HG02588 (cell line): Measurements from ENCODE around the gene CLNS1A.
"Not testable (repeated sequence)": the region's sequence is repeated elsewhere in the genome, so short reads cannot be mapped to it uniquely, and the experiment has no call there.

Experiments
- ATAC-seq: cut with Tn5 transposase; IDR thresholded peaks from one replicate; pipeline ENCODE4 v1.9.1; 2021; ENCODE audit warnings: mild to moderate bottlenecking, moderate library complexity; ENCODE audit not compliant: unreplicated experiment

The CLNS1A gene

DNA sequence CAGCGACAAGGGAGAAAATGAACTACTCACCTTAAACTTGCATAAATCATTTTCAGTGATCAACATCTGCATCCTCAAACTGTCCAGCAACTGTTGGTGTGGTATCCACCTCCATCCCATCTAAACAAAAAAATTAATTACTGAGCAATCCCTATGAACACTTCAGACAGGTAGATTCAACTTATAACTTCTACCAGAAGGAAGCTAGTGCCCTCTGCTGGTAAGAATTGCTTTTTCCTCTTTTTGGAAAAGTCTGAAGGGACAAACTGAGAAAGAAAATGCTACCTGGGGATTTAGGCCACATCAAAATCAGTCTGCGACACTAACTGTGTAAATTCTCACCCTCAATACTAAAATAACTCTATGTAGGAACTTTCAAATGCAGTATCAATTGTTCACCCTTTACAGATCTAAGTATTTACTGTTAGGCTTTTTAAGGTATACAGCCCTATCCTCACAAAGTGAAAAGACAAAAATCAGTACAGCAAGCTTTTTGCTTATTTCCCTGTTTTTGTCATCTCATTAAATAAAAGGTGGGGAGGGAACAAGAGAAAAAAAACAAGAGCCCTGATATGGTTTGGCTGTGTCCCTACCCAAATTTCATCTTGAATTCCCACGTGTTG, 17.9 kb downstream of the CLNS1A start:
- no peak for ATAC-seq

DNA sequence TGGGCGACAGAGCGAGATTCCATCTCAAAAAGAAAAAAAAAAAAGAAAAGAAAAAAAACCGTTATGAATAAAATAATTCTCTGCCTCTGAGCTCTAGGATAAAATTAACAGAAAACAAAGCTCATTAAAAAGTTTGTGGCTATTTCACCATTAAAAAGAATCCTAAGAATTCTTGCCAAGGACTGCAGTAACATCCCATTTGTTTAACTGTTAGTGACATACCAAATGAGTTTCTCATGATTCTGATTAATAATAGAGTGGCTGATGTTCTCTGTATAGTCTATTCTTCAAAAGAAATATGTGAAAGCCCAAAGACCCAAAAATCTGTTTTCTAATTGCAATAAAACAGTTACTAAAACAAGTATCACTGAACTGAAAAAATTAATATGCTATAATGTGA, 19.7 kb downstream of the CLNS1A start:
- no peak for ATAC-seq

DNA sequence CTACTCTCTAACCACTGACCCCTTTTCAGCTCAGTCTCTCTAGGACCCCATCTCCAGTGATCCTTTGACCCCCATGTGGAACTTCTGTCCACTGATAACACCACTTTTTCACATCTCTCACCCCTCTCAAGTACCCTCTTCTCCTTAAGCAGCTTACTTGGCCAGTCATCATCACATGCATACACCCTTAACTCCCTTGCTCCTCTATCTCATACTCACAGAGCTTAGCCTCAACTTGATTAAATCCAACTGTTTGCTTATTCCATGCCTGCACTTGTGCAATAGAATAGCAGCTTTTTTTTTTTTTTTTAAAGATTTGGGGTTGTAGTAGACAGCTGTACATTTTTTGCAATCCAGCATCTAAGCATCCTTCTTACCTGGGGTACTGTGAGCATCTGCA, 25.7 kb downstream of the CLNS1A start:
- no peak for ATAC-seq

DNA sequence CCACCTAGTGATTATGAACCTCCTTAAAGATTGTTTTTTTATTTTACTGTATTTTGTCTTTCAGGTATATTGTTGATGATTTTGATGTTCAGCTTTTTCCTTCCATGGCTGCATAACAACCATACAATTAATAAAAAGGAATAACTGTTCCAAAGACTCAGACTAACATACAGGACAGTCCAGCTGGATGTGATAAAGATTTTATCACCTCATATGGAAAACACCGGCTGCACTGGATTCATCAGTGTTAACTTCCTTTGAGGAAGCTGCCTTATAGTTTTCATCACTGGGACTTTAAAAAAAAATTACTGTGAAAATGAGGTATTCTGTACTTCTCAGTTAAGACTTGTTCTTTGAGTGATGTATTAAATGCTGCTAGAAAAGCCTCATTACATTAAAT, 28.4 kb downstream of the CLNS1A start:
- ATAC-seq = no peak

DNA sequence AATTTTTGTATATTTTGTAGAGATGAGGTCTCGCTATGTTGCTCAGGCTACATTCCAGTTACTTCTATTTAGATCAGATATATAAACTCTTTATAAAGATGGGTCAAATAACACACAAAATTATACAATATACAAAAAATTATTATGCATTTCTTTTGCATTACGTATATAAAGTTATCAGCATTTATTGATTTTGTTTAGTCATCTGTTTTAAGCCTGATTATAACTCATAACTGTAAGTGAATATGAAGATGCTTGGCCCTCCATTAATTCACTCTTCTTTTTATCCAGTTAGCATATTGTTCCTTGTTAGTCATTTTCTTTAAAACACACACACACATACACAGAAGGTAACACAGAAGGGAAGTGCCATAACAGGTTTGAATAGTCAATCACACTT, 33.3 kb downstream of the CLNS1A start:
- no peak for ATAC-seq

DNA sequence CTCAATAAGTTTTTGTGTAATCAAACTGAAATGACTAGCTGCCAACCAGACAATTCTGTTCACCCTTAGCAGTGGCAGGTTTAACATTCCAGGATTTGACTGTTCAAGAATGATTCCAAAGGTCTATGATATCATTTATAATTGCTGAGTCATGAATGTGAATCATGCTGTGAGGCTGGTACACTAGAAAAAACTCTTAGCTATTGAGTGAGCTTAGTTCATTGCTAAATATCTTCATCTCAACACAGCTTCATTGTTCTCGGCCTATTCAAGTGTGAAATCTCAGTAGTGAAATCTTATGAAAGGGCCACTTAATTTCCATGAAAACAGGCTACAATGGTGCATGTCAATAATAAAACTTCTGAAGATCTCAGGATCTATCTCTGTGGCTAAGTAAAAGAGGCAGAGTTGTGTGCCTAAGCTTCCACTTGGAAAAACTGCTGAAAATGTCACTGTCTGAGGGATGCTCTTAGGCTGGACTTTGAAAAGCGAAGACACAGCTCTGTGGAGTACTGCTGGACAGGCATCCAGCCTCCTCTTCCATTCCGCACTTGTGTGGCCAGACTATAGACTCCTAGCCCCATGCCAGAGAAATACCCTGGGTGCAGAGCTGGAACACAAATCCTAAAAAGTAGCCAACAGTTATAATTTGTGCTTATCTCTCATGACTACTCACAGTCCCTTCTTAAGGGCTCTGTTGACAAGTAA, 35.1 kb downstream of the CLNS1A start:
- no peak for ATAC-seq

DNA sequence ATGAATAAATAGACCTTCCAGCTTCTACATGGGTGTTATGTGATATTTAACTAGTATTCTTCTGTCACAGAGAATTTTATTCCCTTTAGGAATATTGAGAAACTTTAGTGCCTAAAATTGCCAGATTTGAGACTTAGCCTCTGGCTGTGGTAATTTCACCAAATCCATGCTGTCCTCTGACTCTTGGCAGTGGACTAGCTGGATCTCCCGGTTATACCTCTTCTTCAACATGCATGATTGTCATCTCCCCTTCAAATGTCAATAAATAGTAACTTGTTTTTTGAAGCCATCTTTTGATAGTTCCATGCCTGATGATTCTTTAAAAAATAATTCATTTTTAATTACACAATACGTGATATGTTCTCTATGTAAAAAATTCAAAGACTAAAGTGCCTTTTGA, 39.4 kb downstream of the CLNS1A start:
- no peak for ATAC-seq

DNA sequence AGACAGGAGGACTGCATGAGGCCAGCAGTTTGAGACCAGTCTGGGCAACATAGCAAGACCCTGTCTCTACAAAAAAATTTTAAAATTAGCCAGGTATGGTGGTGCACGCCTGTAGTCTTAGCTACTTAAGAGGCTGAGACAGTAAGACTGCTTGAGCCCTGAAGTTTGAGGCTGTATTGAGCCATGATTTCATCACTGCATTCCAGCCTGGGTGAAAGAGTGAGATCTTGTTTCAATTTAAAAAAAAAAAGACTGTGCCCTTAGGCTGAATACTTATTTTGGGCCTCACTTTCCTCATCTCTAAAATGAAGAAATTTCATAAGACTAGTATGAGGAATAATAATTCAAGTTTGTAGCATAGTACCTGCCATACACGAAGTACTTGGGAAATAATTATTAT, 41.0 kb downstream of the CLNS1A start:
- ATAC-seq = no peak

DNA sequence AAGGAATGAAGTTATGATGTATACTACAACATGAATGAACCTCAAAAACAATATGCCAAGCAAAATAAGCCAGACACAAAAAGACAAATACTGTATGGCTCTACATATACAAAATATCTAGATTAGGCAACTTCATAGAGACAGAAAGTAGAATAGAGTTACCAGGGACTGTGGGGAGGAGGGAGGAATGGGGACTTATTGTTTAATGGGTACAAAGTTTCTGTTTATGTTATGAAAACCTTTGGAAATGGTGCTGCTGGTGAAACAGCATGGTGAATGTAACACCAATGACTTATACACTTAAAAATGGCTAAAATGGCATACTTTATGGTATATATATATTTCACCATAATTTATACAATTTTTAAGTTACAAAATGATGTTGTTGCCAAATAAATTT, 43.7 kb downstream of the CLNS1A start:
- ATAC-seq = no peak

DNA sequence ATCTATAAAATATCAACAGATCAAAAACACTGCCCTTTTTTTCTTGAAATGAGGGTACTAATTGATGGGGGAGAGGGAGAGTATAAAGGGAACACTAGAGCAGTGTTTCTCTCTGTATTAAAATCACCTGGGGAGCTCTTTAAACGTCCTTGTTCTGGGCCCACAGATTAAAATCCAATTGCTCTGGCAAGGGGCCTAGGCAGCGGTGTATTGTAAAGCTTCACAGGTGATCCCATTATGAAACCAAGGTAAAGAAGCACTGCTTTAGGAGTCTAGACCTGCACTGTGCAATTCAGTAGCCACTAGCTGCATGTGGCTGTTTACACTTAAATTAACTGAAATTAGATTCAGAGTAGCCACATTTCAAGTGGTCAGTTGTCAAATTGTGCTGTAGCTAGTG, 44.9 kb downstream of the CLNS1A start:
- no peak for ATAC-seq

DNA sequence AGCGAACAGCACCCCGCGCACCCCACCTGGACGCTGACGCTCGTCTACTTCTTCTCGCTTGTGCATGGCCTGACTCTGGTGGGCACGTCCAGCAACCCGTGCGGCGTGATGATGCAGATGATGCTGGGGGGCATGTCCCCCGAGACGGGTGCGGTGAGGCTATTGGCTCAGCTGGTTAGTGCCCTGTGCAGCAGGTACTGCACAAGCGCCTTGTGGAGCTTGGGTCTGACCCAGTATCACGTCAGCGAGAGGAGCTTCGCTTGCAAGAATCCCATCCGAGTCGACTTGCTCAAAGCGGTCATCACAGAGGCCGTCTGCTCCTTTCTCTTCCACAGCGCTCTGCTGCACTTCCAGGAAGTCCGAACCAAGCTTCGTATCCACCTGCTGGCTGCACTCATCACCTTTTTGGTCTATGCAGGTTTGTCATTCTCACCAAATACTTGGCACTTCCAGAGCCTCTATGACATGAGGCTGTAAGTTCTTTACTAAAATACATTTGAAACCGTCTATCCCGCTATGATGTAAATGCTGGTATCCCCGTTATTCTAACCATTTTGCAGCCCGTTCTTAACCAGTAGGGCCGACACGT, 47.3 kb downstream of the CLNS1A start:
- no peak for ATAC-seq

DNA sequence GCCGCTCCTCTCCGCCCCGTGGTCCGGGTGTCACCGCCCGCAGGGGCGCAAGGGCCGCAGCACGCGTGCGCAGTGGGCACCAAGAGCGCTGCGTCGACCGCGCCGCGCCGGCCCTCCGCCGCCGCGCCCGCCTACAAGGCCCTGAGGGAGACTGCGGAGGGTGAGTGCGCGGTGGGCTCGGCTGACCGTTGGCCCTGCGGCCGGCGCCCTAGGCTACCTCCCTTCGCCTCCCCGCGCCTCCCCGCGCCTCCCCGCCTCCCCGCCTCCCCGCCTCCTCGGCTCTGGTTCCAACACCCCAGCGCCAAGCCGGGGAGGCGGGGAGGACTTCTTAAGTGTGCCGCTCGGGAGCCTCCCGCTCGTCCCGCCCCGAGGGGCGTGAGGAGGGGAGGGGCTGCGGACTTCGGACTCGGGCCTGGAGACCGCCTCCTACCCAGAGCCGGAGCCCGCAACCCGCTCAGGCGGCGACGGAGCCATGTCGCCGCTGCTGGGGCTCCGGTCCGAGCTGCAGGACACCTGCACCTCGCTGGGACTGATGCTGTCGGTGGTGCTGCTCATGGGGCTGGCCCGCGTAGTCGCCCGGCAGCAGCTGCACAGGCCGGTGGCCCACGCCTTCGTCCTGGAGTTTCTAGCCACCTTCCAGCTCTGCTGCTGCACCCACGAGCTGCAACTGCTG, 47.9 kb downstream of the CLNS1A start, which contains the start of gene AQP11:
TSS of gene AQP11 (plus strand) at position 433 of the 673 bp plus-strand sequence. CDS start at position 473, 40 bp downstream.
- ATAC-seq = peak; percentile 86

DNA sequence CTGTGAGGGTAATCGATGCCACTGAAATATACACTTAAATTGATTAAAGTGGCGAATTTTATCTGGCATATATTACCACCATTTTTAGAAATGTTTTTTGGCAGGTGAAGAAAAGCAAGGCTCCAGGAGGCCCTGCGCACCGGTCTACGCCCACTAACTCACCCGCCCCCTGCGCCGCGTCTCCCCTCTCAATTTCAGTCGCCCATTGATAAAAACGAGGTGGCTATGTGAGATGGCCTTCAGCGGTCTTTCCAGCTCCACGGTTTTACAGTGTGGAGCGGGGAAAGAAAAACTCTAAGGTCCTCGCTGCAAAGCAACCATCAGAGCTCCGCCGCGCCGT, 48.4 kb downstream of the CLNS1A start:
- ATAC-seq = peak; percentile 10

DNA sequence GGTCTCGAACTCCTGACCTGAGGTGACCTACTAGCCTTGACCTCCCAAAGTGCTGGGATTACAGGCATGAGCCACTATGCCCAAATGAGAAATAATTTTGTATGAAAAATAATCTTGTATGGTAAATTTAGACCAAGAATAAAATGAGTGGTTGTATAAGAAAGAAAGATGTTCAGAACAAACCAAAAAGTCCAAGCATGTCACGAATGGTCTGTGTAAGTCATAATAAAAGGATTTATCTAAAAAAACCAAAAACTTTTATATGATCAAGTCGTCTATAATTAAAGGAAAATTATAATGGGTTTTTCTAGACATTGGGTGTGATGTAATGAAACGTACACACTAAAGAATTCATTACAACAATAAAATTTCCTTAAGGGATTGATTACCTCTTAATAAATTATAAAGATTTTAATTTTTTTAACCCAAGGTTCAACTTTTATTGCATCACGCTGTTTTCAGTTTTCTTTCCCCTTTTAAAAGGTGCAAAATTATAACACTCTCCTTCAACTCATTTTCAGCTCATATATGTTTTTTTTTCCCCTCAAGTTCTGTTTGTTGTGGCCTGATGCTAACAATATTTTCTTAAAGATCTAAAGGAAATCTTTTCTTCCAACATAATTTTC, 56.8 kb downstream of the CLNS1A start:
- ATAC-seq = no peak

DNA sequence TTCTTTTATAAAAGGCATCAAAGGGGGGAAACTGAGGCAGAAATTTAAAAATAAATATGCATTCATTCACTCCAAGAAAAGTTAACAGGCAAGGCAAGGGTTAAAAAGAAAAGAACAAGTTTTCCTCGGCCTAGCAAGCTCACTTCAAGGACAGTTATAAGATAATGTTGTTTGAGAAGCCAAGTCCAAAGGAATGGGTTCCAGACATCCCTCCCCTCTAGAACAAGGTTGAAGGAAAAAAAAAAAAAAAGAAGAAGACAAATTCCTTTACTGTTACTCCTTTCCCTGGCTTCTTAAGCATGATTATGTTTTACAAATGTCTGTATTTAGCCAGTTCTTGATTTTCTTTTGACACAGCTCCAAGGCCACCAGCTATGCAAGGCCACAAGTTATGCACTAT, 62.2 kb downstream of the CLNS1A start:
- ATAC-seq = not testable (repeated sequence)

DNA sequence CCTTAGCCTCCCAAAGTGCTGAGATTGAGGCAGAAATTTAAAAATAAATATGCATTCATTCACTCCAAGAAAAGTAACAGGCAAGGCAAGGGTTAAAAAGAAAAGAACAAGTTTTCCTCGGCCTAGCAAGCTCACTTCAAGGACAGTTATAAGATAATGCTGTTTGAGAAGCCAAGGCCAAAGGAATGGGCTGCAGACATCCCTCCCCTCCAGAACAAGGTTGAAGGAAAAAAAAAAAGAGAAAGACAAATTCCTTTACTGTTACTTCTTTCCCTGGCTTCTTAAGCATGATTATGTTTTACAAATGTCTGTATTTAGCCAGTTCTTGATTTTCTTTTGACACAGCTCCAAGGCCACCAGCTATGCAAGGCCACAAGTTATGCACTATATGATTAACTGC, 66.7 kb downstream of the CLNS1A start:
- not testable (repeated sequence) for ATAC-seq

DNA sequence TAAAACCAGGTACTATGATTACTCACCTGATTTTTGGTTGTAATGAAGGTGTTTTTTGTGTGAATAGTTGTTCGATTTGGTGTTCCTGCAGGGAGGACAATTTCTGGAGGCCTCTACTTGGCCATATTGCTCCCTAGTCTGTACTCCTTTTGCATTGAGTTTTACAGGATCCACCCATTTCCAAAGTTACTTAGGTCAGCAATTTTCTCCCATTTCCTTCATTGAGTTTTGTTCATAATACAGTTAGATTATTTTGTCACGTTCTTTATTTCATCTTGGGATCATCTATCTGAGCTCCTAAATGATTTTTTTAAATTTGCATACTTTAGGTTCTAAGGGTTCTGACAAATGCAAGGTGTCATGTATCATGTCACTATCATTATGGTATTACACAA, 67.9 kb downstream of the CLNS1A start:
- ATAC-seq = no peak

DNA sequence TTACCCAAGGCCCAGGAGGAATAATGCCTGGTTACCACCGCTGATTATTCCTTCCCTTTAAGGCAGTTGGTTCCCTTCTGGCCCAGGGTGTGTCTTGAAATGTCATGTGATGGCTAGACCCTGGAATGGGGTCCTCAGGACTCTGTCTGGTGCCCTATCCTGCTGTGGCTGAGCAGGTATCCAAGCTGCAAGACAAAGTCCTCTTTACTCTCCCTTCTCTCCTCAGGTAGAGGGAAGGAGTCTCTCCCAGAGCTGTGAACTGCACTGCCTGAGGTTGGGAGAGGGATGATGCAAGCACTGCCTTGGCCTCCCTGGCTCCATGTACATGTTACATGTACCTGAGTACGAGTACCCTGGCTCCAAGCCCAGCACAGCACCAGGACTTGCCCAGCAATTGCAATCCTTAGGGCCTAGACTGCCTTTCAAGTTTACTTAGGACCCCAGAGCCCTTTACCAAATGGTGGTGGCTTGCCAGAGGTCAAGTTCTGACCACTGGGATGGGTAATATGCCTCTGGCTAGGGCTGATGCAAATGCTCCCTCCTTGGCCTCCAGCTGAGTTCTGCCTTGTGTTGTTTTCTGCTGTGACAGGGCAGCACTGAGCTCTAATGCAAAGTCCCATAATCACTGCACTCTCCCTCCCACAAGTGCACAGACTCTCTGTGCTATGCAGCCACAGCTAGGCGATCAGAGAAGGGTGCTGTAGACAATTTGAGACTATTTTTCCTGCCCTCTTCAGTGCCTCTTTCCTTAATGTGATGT, 68.5 kb downstream of the CLNS1A start:
- ATAC-seq = no peak

DNA sequence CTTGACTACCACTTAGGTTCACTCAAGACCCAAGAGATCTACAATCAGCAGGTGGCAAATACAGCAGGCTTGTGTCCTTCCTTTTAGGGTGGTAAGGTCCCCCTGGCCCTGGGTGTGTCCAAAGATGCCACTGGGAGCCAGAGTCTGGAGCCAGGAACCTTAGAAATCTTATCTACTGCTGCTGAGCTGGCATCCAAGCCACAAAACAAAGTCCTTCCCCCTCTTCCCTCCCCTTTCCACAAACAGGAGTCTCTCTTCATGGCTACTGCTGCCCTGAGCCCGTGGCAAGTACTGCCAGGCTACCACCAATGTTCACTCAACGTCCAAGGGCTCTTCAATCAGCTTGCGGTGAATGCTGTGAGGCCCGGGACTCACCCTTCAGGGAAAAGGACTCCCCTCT, 69.3 kb downstream of the CLNS1A start:
- ATAC-seq = no peak
